HG03064 (cell line): ENCODE results near the gene CCDC68.
"Not testable (repeated sequence)": the region's sequence is repeated elsewhere in the genome, so short reads cannot be mapped to it uniquely, and the experiment has no call there.

Experiments used
- ATAC-seq: cut with Tn5 transposase; IDR thresholded peaks from one replicate; pipeline ENCODE4 v1.9.1; 2021; ENCODE audit warnings: low read depth; ENCODE audit not compliant: unreplicated experiment

CCDC68 gene

GRCh38 chr18:54878659-54879358 is 80.5 kb downstream of the CCDC68 start:
- no peak for ATAC-seq

DNA sequence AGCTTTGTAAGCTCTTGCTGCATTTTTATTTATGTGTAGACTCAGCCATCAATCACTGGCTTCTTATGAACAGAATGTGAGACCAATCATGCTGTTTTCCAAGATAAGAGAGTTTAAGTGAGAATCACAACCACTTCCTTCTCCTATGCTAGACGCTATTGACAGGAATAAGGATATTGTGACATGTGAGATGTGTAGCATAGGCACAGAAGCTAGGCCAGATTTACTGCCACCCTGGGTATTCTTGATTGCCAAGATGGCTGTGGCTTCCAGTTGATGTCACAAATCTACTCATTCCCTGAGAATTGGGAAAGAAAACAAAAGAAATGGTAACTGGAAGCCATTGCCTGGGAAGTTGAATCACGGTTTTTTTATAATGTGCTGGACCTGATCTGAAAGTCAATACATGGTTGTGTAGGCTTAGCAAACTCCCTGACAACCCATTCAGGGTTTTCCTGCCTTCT is 81.1 kb downstream of the CCDC68 start:
- no peak for ATAC-seq

DNA sequence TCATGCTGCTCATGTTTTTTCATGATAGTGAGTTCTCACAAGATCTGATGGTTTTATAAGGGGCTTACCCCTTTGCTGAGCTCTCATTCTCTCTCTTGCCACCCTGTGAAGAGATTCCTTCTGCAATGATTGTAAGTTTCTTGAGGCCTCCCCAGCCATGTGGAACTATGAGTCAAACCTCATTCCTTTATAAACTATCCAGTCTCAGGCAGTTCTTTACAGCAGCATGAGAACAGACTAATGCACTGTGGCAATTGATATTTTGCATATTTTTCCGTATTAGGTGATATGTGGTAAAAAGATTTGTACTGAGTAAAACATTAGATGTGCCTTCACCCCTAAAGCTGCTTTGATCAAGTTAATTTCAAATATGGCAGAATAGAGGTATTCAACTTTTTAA is 82.2 kb downstream of the CCDC68 start:
- ATAC-seq = no peak

DNA sequence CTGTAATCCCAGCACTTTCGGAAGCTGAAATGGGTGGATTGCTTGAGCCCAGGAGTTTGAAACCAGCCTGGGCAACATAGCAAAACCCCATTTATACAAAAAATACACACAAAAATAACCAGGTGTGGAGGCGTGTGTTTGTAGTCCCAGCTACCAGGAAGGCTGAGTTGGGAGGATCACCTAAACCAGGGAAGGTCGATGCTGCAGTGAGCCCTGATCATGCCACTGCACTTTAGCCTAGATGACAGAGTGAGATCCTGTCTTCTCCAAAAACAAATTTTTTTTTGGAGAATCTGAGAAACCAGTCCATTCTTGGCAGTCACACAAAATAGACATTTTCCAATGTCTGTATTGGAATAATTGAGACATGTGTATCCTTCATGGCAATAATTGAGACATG is 84.2 kb downstream of the CCDC68 start:
- ATAC-seq = no peak

DNA sequence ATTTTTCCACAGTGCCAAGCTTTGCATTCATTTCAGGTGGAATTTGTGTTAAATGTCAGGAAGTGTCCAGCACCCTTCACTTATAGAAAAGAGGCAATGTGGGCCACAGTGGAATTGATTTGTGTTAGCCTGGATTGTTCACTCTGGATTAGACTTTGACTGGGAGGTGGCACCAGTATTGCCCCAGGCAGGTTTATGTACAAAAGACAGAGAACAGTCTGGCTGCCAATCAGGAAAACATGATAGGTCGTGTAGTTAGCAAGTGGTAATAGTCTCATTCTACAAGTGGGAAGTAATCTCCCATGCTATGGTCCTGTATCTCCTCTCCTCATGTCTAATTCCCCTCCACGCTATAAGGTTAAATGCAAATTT is 85.4 kb downstream of the CCDC68 start:
- no peak for ATAC-seq

GRCh38 chr18:54872681-54873080 is 86.6 kb downstream of the CCDC68 start:
- no peak for ATAC-seq

GRCh38 chr18:54871231-54871630 is 88.0 kb downstream of the CCDC68 start:
- ATAC-seq = no peak

DNA sequence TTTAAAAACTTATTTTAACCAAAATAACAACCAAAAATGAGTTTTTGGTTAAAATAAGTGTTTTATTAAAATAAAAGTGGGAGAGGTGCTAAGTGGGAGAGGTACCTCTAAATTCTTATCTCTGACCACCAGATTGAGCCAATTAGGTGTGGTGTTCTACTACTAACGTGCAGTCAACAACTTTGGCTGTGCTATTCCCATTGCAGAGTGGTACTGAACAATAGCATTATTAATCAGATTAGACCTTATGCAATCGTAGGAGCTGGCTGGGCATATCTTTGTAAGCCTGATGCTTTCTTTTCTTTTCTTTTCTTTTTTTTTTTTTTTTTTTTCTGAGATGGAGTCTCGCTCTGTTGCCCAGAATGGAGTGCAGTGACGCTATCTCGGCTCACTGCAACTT is 92.1 kb downstream of the CCDC68 start:
- ATAC-seq = no peak

GRCh38 chr18:54860941-54861340 is 98.3 kb downstream of the CCDC68 start:
- no peak for ATAC-seq

GRCh38 chr18:54859667-54860421 is 99.4 kb downstream of the CCDC68 start:
- ATAC-seq = no peak

GRCh38 chr18:54857499-54857898 is 101.8 kb downstream of the CCDC68 start:
- ATAC-seq = no peak

DNA sequence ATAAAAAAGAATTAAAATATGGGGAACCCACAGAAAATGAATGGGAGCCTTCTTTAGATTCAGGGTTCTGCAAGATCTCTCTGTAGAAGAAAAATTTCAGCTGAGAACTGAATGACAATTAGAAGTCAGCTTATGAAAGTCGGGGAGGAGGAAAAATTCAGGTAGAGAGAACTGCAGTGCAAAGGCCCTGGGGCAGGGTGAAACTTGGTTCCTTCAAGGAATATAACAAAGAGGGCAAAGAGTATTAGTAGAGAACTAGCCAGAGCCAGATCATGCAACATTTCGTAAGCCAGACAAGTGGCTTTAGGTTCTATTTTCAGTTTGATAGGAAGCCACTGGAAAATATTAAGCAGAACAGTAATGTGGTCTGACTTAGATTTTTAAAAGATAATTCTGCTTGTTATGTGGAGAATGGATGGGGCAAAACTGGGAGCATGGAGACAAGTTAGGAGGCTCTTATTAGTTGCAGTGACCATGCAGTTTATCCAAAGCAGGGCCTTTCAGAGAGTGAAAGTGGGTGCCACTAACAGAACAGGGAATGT is 103.1 kb downstream of the CCDC68 start:
- no peak for ATAC-seq

DNA sequence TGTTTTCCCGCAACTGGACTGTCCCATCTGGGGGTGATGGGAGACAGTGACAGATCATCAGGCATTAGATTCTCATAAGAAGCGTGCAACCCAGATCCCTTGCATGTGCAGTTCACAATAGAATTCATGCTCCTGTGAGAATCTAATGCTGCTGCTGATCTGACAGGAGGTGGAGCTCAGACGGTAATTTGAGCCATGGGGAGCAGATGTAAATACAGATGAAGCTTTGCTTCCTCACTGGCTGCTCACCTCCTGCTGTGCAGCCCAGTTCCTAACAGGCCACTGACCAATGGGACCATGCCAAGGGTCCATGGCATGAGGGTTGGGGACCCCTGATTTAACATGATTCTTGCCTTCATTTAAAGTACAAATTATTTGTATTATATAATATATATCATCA is 104.2 kb downstream of the CCDC68 start:
- ATAC-seq = not testable (repeated sequence)

- no peak for ATAC-seq
These were observed 106.2 kb downstream of the CCDC68 start for GRCh38 chr18:54852780-54853675.
